HepG2 (cell line): Measurements from ENCODE around the gene PTPRD. TPM values are rescaled to one million over a fixed set of nuclear protein-coding genes. Genes with fewer than 3 reads are reported as not detected.

Experiments used
- ATAC-seq: fragments of 200-7000 bp; cut with Tn5 transposase; 3 replicates; pipeline ENCODE4 v1.9.1; 2020; ENCODE audit warnings: mild to moderate bottlenecking, moderate library complexity
- BruUV-seq: library from RNA; stranded (reverse); fragments of 400-500 nt; replicated peaks from 2 replicates; lab custom pipeline; 2021; lab: Mats Ljungman, UMichigan
- CTCF ChIA-PET: fragments of 300-600 bp; formaldehyde crosslinking; extraction: SDS; loops from one replicate; lab custom pipeline; 2021; ENCODE audit warnings: low total read pairs, inconsistent platforms, low intra/inter-chr PET ratio; lab: Yijun Ruan, JAX
- POLR2A ChIA-PET: fragments of 350-600 bp; sonication (Branson Sonifier 250); formaldehyde crosslinking; loops from one replicate; lab custom pipeline; 2020; ENCODE audit warnings: antibody characterized with exemption, inconsistent platforms; lab: Yijun Ruan, JAX
- DNase-seq: peaks from one replicate; pipeline ENCODE4 v3.0.0-alpha.2; 2015; ENCODE audit warnings: low spot score
- FAIRE-seq: peaks from 3 replicates; lab custom pipeline; 2011; peaks lifted over from hg19 to GRCh38; lab: Jason Lieb, UNC
- H2AFZ ChIP-seq: one replicate; pipeline ENCODE4 v1.6.1; 2011; ENCODE audit warnings: low read length, inconsistent platforms
- H3K27ac ChIP-seq: fragments of 300-600 bp; 3 replicates; pipeline ENCODE4 v1.8.0; 2011; ENCODE audit warnings: mixed run types, mild to moderate bottlenecking, mixed read lengths, low read length, inconsistent platforms; ENCODE audit not compliant: insufficient read depth; ENCODE audit errors: extremely low read length
- H3K27me3 ChIP-seq, 2 experiments: fragments of 200-600 bp in 1 of 2; 2 replicates in 1 of 2; 3 replicates in 1 of 2; pipeline versions ENCODE4 v1.6.0 to v1.8.0; 2011; ENCODE audit warnings: low read length in 2 of 2, mild to moderate bottlenecking in 2 of 2, moderate library complexity in 2 of 2, inconsistent platforms in 1 of 2; ENCODE audit not compliant: insufficient read depth in 2 of 2, control insufficient read depth in 1 of 2
- H3K36me3 ChIP-seq, 2 experiments: fragments of 200-600 bp in 1 of 2; replicated peaks in 1 of 2; 2 replicates in 1 of 2; 3 replicates in 1 of 2; pipeline versions ENCODE4 v1.5.1 to v1.8.0; 2011; ENCODE audit warnings: low read length in 2 of 2, inconsistent platforms in 1 of 2; ENCODE audit not compliant: insufficient read depth in 2 of 2, control insufficient read depth in 1 of 2
- H3K4me1 ChIP-seq: 2 replicates; pipeline ENCODE4 v1.5.1; 2012; ENCODE audit warnings: low read length, inconsistent platforms; ENCODE audit not compliant: insufficient read depth
- H3K4me2 ChIP-seq: 2 replicates; pipeline ENCODE4 v1.6.0; 2011; ENCODE audit warnings: low read depth, low read length, inconsistent platforms
- H3K4me3 ChIP-seq, 3 experiments: fragments of 200-600 bp in 1 of 3; sonication (generic), shearing (Covaris generic) in 1 of 3; replicated peaks in 1 of 3; 2 replicates each; pipeline ENCODE4 v1.5.1; 2011 to 2016; ENCODE audit warnings: low read length in 3 of 3, inconsistent platforms in 2 of 3, low read depth in 2 of 3, mild to moderate bottlenecking in 2 of 3, control low read depth in 1 of 3, mixed read lengths in 1 of 3; ENCODE audit not compliant: insufficient read depth in 1 of 3
- H3K79me2 ChIP-seq: one replicate; pipeline ENCODE4 v1.6.1; 2011; ENCODE audit warnings: low read length, inconsistent platforms; ENCODE audit not compliant: insufficient read depth
- H3K9ac ChIP-seq: 2 replicates; pipeline ENCODE4 v1.6.0; 2011; ENCODE audit warnings: mild to moderate bottlenecking, low read depth, low read length, inconsistent platforms; ENCODE audit not compliant: insufficient read depth
- H3K9me3 ChIP-seq: 2 replicates; pipeline ENCODE4 v1.5.1; 2012; ENCODE audit warnings: mild to moderate bottlenecking, low read length
- H4K20me1 ChIP-seq: 2 replicates; pipeline ENCODE4 v1.6.0; 2011; ENCODE audit warnings: inconsistent platforms, mild to moderate bottlenecking, low read length, moderate library complexity; ENCODE audit not compliant: insufficient read depth
- CENPX ChIP-seq: sonication (generic); formaldehyde crosslinking; IDR thresholded peaks from 2 replicates; pipeline ENCODE4 v1.9.0; 2021; ENCODE audit warnings: mild to moderate bottlenecking, missing genetic modification reagents, moderate library complexity
- CREM ChIP-seq, 2 experiments: sonication (generic) in 1 of 2; formaldehyde crosslinking in 1 of 2; IDR thresholded peaks; 2 replicates each; pipeline versions ENCODE4 v1.4.0 to v1.6.1; 2016 to 2020; ENCODE audit warnings: antibody characterized with exemption in 1 of 2, mild to moderate bottlenecking in 1 of 2, missing genetic modification reagents in 1 of 2
- DBP ChIP-seq: sonication (generic); formaldehyde crosslinking; IDR thresholded peaks from 2 replicates; pipeline ENCODE4 v1.4.0; 2020; ENCODE audit warnings: missing genetic modification reagents; ENCODE audit errors: not compliant biosample characterization
- DDIT3 ChIP-seq: sonication (generic); formaldehyde crosslinking; IDR thresholded peaks from 2 replicates; pipeline ENCODE4 v1.4.0; 2020; ENCODE audit warnings: mild to moderate bottlenecking, missing genetic modification reagents
- FOXJ3 ChIP-seq: sonication (generic); formaldehyde crosslinking; IDR thresholded peaks from 2 replicates; pipeline ENCODE4 v1.4.0; 2020; ENCODE audit warnings: missing genetic modification reagents, mild to moderate bottlenecking, borderline replicate concordance
- MAZ ChIP-seq, 2 experiments: sonication (generic) in 1 of 2; formaldehyde crosslinking in 1 of 2; IDR thresholded peaks; 2 replicates each; pipeline versions ENCODE4 v1.5.0 to v1.6.1; 2012 to 2020; ENCODE audit warnings: low read depth in 2 of 2, mild to moderate bottlenecking in 2 of 2, borderline replicate concordance in 1 of 2, improper control_type of control experiment in 1 of 2, low read length in 1 of 2, missing genetic modification reagents in 1 of 2, moderate library complexity in 1 of 2
- NR2F6 ChIP-seq, 2 experiments: IDR thresholded peaks; 2 replicates each; pipeline ENCODE4 v1.6.1; 2016; ENCODE audit warnings: antibody characterized with exemption in 1 of 2, mild to moderate bottlenecking in 1 of 2
- RBAK ChIP-seq: sonication (generic); formaldehyde crosslinking; IDR thresholded peaks from 2 replicates; pipeline ENCODE4 v1.5.1; 2020; ENCODE audit warnings: mild to moderate bottlenecking, missing genetic modification reagents
- ZFP36L2 ChIP-seq: sonication (generic); formaldehyde crosslinking; IDR thresholded peaks from 2 replicates; pipeline ENCODE4 v1.4.0; 2020; ENCODE audit warnings: missing genetic modification reagents
- ZFP62 ChIP-seq: sonication (generic); formaldehyde crosslinking; IDR thresholded peaks from 2 replicates; pipeline ENCODE4 v1.4.0; 2020; ENCODE audit warnings: missing genetic modification reagents
- ZKSCAN5 ChIP-seq: sonication (generic); formaldehyde crosslinking; IDR thresholded peaks from 2 replicates; pipeline ENCODE4 v1.5.1; 2020; ENCODE audit warnings: mild to moderate bottlenecking, missing genetic modification reagents
- ZMAT5 ChIP-seq: sonication (generic); formaldehyde crosslinking; IDR thresholded peaks from 2 replicates; pipeline ENCODE4 v1.5.0; 2020; ENCODE audit warnings: mild to moderate bottlenecking, low read depth, missing genetic modification reagents, borderline replicate concordance
- ZNF24 ChIP-seq: fragments of 450-650 bp; IDR thresholded peaks from 2 replicates; pipeline ENCODE4 v1.6.1; 2017; ENCODE audit warnings: antibody characterized with exemption, mild to moderate bottlenecking
- ZNF333 ChIP-seq: sonication (generic); formaldehyde crosslinking; IDR thresholded peaks from 2 replicates; pipeline ENCODE4 v1.4.0; 2020; ENCODE audit warnings: mild to moderate bottlenecking, missing genetic modification reagents, borderline replicate concordance
- ZNF512B ChIP-seq: sonication (generic); formaldehyde crosslinking; IDR thresholded peaks from 2 replicates; pipeline ENCODE4 v1.5.1; 2020; ENCODE audit warnings: missing genetic modification reagents, mild to moderate bottlenecking, borderline replicate concordance
- ZNF703 ChIP-seq: sonication (generic); formaldehyde crosslinking; IDR thresholded peaks from 2 replicates; pipeline ENCODE4 v1.5.1; 2020; ENCODE audit warnings: missing genetic modification reagents, mild to moderate bottlenecking, moderate library complexity, borderline replicate concordance
- WGBS: methylation state at CpG from one replicate; pipeline ENCODE4 v1.1.6; 2017; ENCODE audit warnings: low lambda C conversion rate; 5-methylcytosine and 5-hydroxymethylcytosine counted together
- in situ Hi-C: cut with HindIII; loops from 2 replicates; pipeline ENCODE4 v1.10.0; 2017; ENCODE audit warnings: low pct_unique_long_range_greater_than_20kb; ENCODE audit not compliant: extremely low pct_ligation_motif_present
- intact Hi-C: fragments of 100-400 bp; cut with micrococcal nuclease; formaldehyde crosslinking; loops from one replicate; pipeline ENCODE4 v1.10.0; 2022; ENCODE audit not compliant: unreplicated experiment
- polyA plus RNA-seq, 8 experiments: library from polyadenylated mRNA; depleted of rRNA in 3 of 8; stranded (reverse) in 7 of 8; unstranded in 1 of 8; fragments of >200 nt; fragmentation: Illumina TruSeq in 4 of 8; extraction: Trizol in 4 of 8; gene quantifications; 2 replicates each; pipeline versions ENCODE4 v1.2.1 to v1.2.3, GENCODE V29; 2011 to 2016; ENCODE audit warnings: low read depth in 4 of 8, missing spikeins in 1 of 8, mixed read lengths in 1 of 8; ENCODE audit not compliant: insufficient read depth in 1 of 8
- total RNA-seq, 5 experiments: library from RNA; depleted of rRNA; stranded (reverse); fragments of >200 nt; fragmentation: Illumina TruSeq; extraction: Trizol; gene quantifications; 2 replicates each; pipeline ENCODE4 v1.2.3, GENCODE V29; 2016; ENCODE audit warnings: low read depth in 1 of 5

The PTPRD gene
- total and polyA plus RNA-seq, 2 of the 13 experiments (the other 11 are each of a cell fraction or from before 2014, with no cell fraction given), result 0.05 TPM; not detected in 1

GRCh38 chr9:9730174-9730573 is 882.6 kb downstream of the PTPRD start:
- Histone ChIP-seq H2AFZ (no peak overlapping the region), H3K9ac (no peak overlapping the region), H3K4me3 (no peak overlapping the region), H3K4me2 (no peak overlapping the region), H3K79me2 (no peaks in the 10 kb centered on the region), H3K27me3 (no peaks in the 10 kb centered on the region), H4K20me1 (no peaks in the 10 kb centered on the region), H3K27ac (no peak overlapping the region), H3K9me3 (no peaks in the 10 kb centered on the region), H3K4me1 (no peaks in the 10 kb centered on the region), H3K36me3 (no peaks in the 10 kb centered on the region)
- intact Hi-C loops, result no loop called here
- ChIA-PET POLR2A (no interaction called here), CTCF (no interaction called here)
- in situ Hi-C loops, result no loop called here
- ATAC-seq, result no peak
- no TSS peak for BruUV-seq
- WGBS, result 1% methylated on average over 3 of the region's 3 CpGs
- no peak for DNase-seq
- TF ChIP-seq ZFP62 (CRISPR knock-in tag) (no peak), NR2F6 (IDR thresholded peaks at IDR 0.05) (no peak), NR2F6 (CRISPR knock-in tag; IDR thresholded peaks at IDR 0.05) (no peak), ZMAT5 (no peak), DDIT3 (CRISPR knock-in tag) (no peak), ZNF703 (CRISPR knock-in tag) (no peak), CREM (IDR thresholded peaks at IDR 0.05) (no peak), CREM (CRISPR knock-in tag; IDR thresholded peaks at IDR 0.05) (no peak), RBAK (CRISPR knock-in tag) (no peak), ZNF333 (CRISPR knock-in tag) (no peak), FOXJ3 (CRISPR knock-in tag) (no peak), CENPX (no peak), ZFP36L2 (CRISPR knock-in tag) (no peak), ZKSCAN5 (no peak), MAZ (IDR thresholded peaks at IDR 0.05; ENCODE audit: borderline replicate concordance, low read depth, low read length) (no peak), MAZ (CRISPR knock-in tag; IDR thresholded peaks at IDR 0.05; ENCODE audit: low read depth) (no peak), DBP (no peak), ZNF512B (CRISPR knock-in tag) (no peak), ZNF24 (no peak)
- FAIRE-seq, result no peak
